ENCODE data around the gene CMTM8. TPM values are rescaled to one million over a fixed set of nuclear protein-coding genes. Genes with fewer than 3 reads are reported as not detected.

CMTM8 gene
- total and polyA plus RNA-seq, 7 donors = 0.49 to 7.9 (median 4.3) TPM; not detected in 1

DNA sequence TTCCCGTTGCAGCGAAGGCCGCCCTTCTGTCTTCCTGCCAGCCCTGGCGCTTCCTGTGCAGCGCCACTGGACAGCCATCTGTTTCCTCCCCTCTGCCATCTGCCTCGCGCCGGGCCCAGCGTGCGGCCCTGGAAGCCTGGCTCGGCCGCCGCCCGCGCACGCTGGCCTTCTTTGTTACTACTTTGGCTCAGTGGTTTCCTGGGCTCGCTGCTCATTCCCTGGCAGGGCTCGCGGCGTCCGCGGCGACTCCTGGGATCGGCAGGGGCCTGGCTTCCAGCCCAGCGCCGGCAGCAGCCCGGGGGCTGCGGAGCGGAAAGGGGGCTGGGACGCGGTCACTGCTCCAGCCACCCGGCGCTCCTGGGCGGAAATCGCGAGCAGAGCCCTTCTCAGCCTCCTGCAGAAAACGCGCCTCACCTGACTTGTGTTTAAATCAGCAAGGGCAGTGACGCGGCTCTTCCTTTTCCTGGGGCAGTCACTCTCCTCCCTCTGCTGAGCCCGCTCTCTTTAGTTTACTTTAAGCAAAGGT is 163.1 kb downstream of the CMTM8 start:
- Histone ChIP-seq H3K9me3 (no peaks in the 10 kb centered on the region), H3K27me3 (no peaks in the 10 kb centered on the region), H3K36me3 (no peaks in the 10 kb centered on the region), H3K27ac (peak overlapping the region; percentile 67 to 78 (median 72)), H3K4me3 (peak overlapping the region; percentile 23 to 51 (median 46)), H3K4me1 (peaks cover 0 to 16% (median 9%) of the 10 kb centered on the region in 4 donors)
- intact Hi-C loops (cut with DNase I) = no loop called here
- no peak for TF ChIP-seq EP300 (IDR thresholded peaks at IDR 0.05)
- no peak for TF ChIP-seq POLR2A (IDR thresholded peaks at IDR 0.05)
- peak in 3 of 4 donors; percentile 58 to 77 (median 63) for TF ChIP-seq POLR2AphosphoS5 (IDR thresholded peaks at IDR 0.05)
- WGBS, 2 donors = 1% methylated on average over 41 of the region's 41 CpGs
- DNase-seq = peak; percentile 87

DNA sequence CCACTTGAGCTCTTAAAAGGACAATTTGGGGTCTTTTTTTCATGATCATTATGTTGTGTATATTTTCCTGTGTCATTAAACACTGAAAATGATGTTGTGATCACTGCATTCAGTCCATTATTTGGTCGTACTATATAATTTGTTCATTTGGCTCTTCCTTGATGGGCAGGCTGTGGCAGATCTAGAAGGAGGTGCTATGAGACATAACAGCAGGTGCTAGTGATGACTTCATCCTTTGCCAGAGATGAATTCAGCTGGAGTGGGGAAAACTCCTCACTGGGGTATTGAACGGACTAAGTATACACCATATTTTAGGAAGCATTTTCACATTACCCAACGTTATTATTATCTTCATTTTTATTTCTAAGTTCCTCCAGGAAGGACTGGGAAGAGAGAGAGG is 165.2 kb downstream of the CMTM8 start:
- no peak overlapping the region for H3K4me3 ChIP-seq
- H3K4me1 ChIP-seq = peaks cover 0 to 16% (median 9%) of the 10 kb centered on the region in 4 donors
- no peaks in the 10 kb centered on the region for H3K9me3 ChIP-seq
- peak overlapping the region in 2 of 4 donors; percentile 14 to 77 for H3K27ac ChIP-seq
- no peaks in the 10 kb centered on the region for H3K27me3 ChIP-seq
- intact Hi-C loops (cut with DNase I) = no loop called here
- 74 to 75% methylated on average over 3 of the region's 3 CpGs for WGBS, 2 donors
- DNase-seq = no peak
- TF ChIP-seq POLR2A (IDR thresholded peaks at IDR 0.05) (no peak), POLR2AphosphoS5 (IDR thresholded peaks at IDR 0.05) (no peak), EP300 (IDR thresholded peaks at IDR 0.05) (no peak)
- TF ChIP-seq, protein P1, sequence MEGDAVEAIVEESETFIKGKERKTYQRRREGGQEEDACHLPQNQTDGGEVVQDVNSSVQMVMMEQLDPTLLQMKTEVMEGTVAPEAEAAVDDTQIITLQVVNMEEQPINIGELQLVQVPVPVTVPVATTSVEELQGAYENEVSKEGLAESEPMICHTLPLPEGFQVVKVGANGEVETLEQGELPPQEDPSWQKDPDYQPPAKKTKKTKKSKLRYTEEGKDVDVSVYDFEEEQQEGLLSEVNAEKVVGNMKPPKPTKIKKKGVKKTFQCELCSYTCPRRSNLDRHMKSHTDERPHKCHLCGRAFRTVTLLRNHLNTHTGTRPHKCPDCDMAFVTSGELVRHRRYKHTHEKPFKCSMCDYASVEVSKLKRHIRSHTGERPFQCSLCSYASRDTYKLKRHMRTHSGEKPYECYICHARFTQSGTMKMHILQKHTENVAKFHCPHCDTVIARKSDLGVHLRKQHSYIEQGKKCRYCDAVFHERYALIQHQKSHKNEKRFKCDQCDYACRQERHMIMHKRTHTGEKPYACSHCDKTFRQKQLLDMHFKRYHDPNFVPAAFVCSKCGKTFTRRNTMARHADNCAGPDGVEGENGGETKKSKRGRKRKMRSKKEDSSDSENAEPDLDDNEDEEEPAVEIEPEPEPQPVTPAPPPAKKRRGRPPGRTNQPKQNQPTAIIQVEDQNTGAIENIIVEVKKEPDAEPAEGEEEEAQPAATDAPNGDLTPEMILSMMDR (IDR thresholded peaks at IDR 0.05) = no peak
- H3K36me3 ChIP-seq = no peaks in the 10 kb centered on the region

GRCh38 chr3:32404714-32405113 is 166.2 kb downstream of the CMTM8 start:
- Histone ChIP-seq H3K27ac (peak overlapping the region in 1 of 4 donors; percentile 3), H3K36me3 (no peaks in the 10 kb centered on the region), H3K27me3 (no peaks in the 10 kb centered on the region), H3K4me1 (peaks cover 0 to 16% (median 9%) of the 10 kb centered on the region in 4 donors), H3K9me3 (no peaks in the 10 kb centered on the region), H3K4me3 (no peak overlapping the region)
- intact Hi-C loops (cut with DNase I) = no loop called here
- DNase-seq = no peak
- 81 to 82% methylated on average over 1 of the region's 1 CpG for WGBS, 2 donors
- no peak for TF ChIP-seq POLR2AphosphoS5 (IDR thresholded peaks at IDR 0.05)
- TF ChIP-seq EP300 (IDR thresholded peaks at IDR 0.05) = no peak
- TF ChIP-seq POLR2A (IDR thresholded peaks at IDR 0.05) = no peak
- TF ChIP-seq, protein P1 (IDR thresholded peaks at IDR 0.05) = no peak

GRCh38 chr3:32405155-32405554 is 166.7 kb downstream of the CMTM8 start:
- Histone ChIP-seq H3K27ac (no peak overlapping the region), H3K9me3 (no peaks in the 10 kb centered on the region), H3K4me1 (peaks cover 0 to 16% (median 9%) of the 10 kb centered on the region in 4 donors), H3K4me3 (no peak overlapping the region), H3K27me3 (no peaks in the 10 kb centered on the region), H3K36me3 (no peaks in the 10 kb centered on the region)
- intact Hi-C loops (cut with DNase I) = no loop called here
- 17 to 64% methylated on average over 2 of the region's 2 CpGs for WGBS, 2 donors
- TF ChIP-seq, protein P1 (IDR thresholded peaks at IDR 0.05) = no peak
- no peak for TF ChIP-seq POLR2AphosphoS5 (IDR thresholded peaks at IDR 0.05)
- no peak for TF ChIP-seq EP300 (IDR thresholded peaks at IDR 0.05)
- no peak for TF ChIP-seq POLR2A (IDR thresholded peaks at IDR 0.05)
- DNase-seq = no peak

DNA sequence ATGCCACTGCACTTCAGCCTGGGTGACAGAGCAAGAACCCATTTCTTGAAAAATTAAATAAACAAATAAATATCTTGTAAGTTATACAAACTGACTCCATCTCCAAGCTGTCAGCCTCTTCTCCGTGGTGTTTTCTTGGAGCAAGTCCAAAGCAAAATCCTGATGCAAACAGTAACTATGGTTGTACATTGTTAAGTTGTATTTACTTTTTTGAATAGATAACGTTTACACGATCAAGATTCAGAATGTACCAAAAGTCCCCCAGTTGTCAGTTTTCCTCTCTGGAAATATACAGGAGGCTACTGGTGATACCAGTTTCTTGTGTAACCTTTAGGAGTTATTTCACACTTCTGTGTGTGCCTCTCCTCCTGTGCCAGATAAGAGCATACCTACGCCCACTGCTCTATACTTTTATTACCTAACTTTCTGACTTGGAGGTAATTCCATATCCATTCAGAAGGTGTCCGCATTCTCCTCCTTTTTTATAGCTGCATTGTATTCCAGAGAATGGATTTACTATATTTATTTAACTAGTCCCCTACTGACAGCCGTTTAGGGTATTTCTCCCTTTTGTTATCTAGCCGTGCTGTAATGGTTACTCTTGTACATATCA is 167.3 kb downstream of the CMTM8 start:
- TF ChIP-seq EP300 (IDR thresholded peaks at IDR 0.05) (no peak), POLR2AphosphoS5 (IDR thresholded peaks at IDR 0.05) (no peak)
- TF ChIP-seq, protein P1 (IDR thresholded peaks at IDR 0.05) = no peak
- no peak overlapping the region for H3K4me3 ChIP-seq
- 18 to 55% methylated on average over 7 of the region's 7 CpGs for WGBS, 2 donors
- H3K36me3 ChIP-seq = no peaks in the 10 kb centered on the region
- H3K9me3 ChIP-seq = no peaks in the 10 kb centered on the region
- DNase-seq = no peak
- H3K4me1 ChIP-seq = peaks cover 0 to 15% (median 8%) of the 10 kb centered on the region in 4 donors
- intact Hi-C loops (cut with DNase I) = no loop called here
- H3K27me3 ChIP-seq = no peaks in the 10 kb centered on the region
- H3K27ac ChIP-seq = no peak overlapping the region

Data from sigmoid colon (tissue), 7 donors.